Prostate gland (tissue), 2 donors: ENCODE data around the gene GPX5. TPM values are rescaled to one million over a fixed set of nuclear protein-coding genes. Genes with fewer than 3 reads are reported as not detected.
A peak's percentile ranks its signal among the peaks of the same experiment; 100 is the strongest.

Experiments
- DNase-seq: peaks from one replicate; pipeline ENCODE4 v3.0.0-alpha.2; 2019; ENCODE audit warnings: low spot score
- H3K27ac ChIP-seq, 2 donors: fragments of 200-600 bp; sonication (generic); 2 replicates each; pipeline ENCODE4 v1.5.1; 2017 to 2019
- H3K27me3 ChIP-seq: fragments of 200-600 bp; sonication (generic); replicated peaks from 2 replicates; pipeline ENCODE4 v1.5.1; 2019; ENCODE audit not compliant: insufficient read depth
- H3K36me3 ChIP-seq, 2 donors: fragments of 200-600 bp; sonication (generic); 1 replicate in 1 of 2; 2 replicates in 1 of 2; pipeline versions ENCODE4 v1.5.1 to v1.8.1; 2017 to 2019
- H3K4me1 ChIP-seq: fragments of 200-600 bp; sonication (generic); replicated peaks from 2 replicates; pipeline ENCODE4 v1.5.1; 2019
- H3K4me3 ChIP-seq, 2 donors: fragments of 200-600 bp; sonication (generic); 2 replicates each; pipeline ENCODE4 v1.5.1; 2017 to 2019
- H3K9me3 ChIP-seq: fragments of 200-600 bp; sonication (generic); 2 replicates; pipeline ENCODE4 v1.5.1; 2017
- POLR2A ChIP-seq: fragments of 450-650 bp; IDR thresholded peaks from one replicate; pipeline ENCODE4 v1.6.1; 2016; ENCODE audit warnings: antibody characterized with exemption, mild to moderate bottlenecking
- POLR2AphosphoS5 ChIP-seq: sonication (generic); formaldehyde crosslinking; IDR thresholded peaks from one replicate; pipeline ENCODE4 v1.6.1; 2017; ENCODE audit warnings: antibody characterized with exemption
- WGBS: methylation state at CpG from one replicate; pipeline ENCODE4 v1.1.5; 2018; 5-methylcytosine and 5-hydroxymethylcytosine counted together
- intact Hi-C: fragments of 100-400 bp; cut with DNase I; formaldehyde crosslinking; loops from one replicate; pipeline ENCODE4 v1.14.2; 2022
- total RNA-seq, 2 donors: library from RNA; depleted of rRNA; stranded (reverse); fragments of >200 nt; gene quantifications; one replicate each; pipeline ENCODE4 v1.1.0, GENCODE V29; 2016
- TF ChIP-seq, protein P1 (sequence below), 4 experiments: fragments of 200-600 bp in 2 of 4; fragments of 450-650 bp in 2 of 4; sonication (generic) in 2 of 4; IDR thresholded peaks; 1 replicate in 3 of 4; 2 replicates in 1 of 4; pipeline ENCODE4 v1.5.1; 2016 to 2019; ENCODE audit warnings: antibody characterized with exemption in 4 of 4, mild to moderate bottlenecking in 2 of 4, moderate library complexity in 2 of 4

The GPX5 gene
- total RNA-seq, 2 donors from 2014 or later = not detected

GRCh38 chr6:28568515-28569108 is 42.9 kb downstream of the GPX5 start:
- no peak for DNase-seq
- TF ChIP-seq, protein P1, sequence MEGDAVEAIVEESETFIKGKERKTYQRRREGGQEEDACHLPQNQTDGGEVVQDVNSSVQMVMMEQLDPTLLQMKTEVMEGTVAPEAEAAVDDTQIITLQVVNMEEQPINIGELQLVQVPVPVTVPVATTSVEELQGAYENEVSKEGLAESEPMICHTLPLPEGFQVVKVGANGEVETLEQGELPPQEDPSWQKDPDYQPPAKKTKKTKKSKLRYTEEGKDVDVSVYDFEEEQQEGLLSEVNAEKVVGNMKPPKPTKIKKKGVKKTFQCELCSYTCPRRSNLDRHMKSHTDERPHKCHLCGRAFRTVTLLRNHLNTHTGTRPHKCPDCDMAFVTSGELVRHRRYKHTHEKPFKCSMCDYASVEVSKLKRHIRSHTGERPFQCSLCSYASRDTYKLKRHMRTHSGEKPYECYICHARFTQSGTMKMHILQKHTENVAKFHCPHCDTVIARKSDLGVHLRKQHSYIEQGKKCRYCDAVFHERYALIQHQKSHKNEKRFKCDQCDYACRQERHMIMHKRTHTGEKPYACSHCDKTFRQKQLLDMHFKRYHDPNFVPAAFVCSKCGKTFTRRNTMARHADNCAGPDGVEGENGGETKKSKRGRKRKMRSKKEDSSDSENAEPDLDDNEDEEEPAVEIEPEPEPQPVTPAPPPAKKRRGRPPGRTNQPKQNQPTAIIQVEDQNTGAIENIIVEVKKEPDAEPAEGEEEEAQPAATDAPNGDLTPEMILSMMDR (IDR thresholded peaks at IDR 0.05) = no peak
- TF ChIP-seq POLR2AphosphoS5 (no peak), POLR2A (no peak)

GRCh38 chr6:28569748-28570147 is 44.1 kb downstream of the GPX5 start:
- intact Hi-C loops = no loop called here
- no peak for DNase-seq
- no peaks in the 10 kb centered on the region for H3K27me3 ChIP-seq
- H3K4me1 ChIP-seq = no peaks in the 10 kb centered on the region
- no peaks in the 10 kb centered on the region for H3K36me3 ChIP-seq
- no peaks in the 10 kb centered on the region for H3K9me3 ChIP-seq
- no peak overlapping the region for H3K27ac ChIP-seq
- 16% methylated on average over 2 of the region's 2 CpGs for WGBS
- H3K4me3 ChIP-seq = no peak overlapping the region
- TF ChIP-seq POLR2A (no peak), POLR2AphosphoS5 (peak; percentile 24)
- TF ChIP-seq, protein P1 (IDR thresholded peaks at IDR 0.05) = no peak

More at GRCh38 chr6:28568515-28569108, 42.9 kb downstream of the GPX5 start:
- Histone ChIP-seq H3K27ac (no peak overlapping the region), H3K27me3 (no peaks in the 10 kb centered on the region), H3K4me1 (no peaks in the 10 kb centered on the region), H3K4me3 (no peak overlapping the region), H3K9me3 (no peaks in the 10 kb centered on the region), H3K36me3 (no peaks in the 10 kb centered on the region)
- intact Hi-C loops = no loop called here
- WGBS = 96% methylated on average over 4 of the region's 4 CpGs

DNA sequence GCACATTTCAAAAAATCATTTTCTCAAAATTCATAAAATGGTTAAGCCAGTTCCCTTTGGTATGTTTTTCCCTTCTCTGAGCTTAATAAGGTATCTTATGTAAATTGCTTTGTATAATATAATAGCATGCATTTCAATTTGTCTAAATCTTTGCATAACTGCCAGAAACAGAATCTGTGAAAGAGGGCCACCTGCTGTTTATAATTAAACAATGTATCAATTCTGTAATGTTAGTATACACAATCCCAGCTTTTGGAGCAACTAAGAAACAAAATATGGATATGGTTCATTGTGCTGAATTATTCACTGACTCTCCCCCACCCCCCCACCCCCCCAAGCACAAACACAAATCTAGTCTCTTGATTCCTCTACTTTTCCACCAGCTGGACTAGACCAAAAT is 54.8 kb downstream of the GPX5 start:
- Histone ChIP-seq H3K4me1 (no peaks in the 10 kb centered on the region), H3K27ac (no peak overlapping the region), H3K9me3 (no peaks in the 10 kb centered on the region), H3K36me3 (no peaks in the 10 kb centered on the region), H3K27me3 (no peaks in the 10 kb centered on the region), H3K4me3 (no peak overlapping the region)
- no peak for DNase-seq
- intact Hi-C loops = no loop called here
- TF ChIP-seq, protein P1 (IDR thresholded peaks at IDR 0.05) = peak in 1 of 4 experiments; percentile 6
- TF ChIP-seq POLR2A = no peak

GRCh38 chr6:28583463-28583862 is 57.8 kb downstream of the GPX5 start:
- no peak for TF ChIP-seq POLR2AphosphoS5
- TF ChIP-seq, protein P1 (IDR thresholded peaks at IDR 0.05) = no peak
- TF ChIP-seq POLR2A = no peak
- Histone ChIP-seq H3K27me3 (no peaks in the 10 kb centered on the region), H3K27ac (no peak overlapping the region), H3K9me3 (no peaks in the 10 kb centered on the region), H3K4me1 (no peaks in the 10 kb centered on the region), H3K4me3 (no peak overlapping the region), H3K36me3 (no peaks in the 10 kb centered on the region)
- DNase-seq = no peak
- intact Hi-C loops = no loop called here
- 77% methylated on average over 2 of the region's 2 CpGs for WGBS

Other genes with a start within 250 kb of the GPX5 start
- gene PGBD1, start 244.3 kb upstream of the GPX5 start, total RNA-seq = 1 to 10 TPM; 4.2 to 4.6 TPM
- 10 to 100 TPM; 13.7 to 21.7 TPM for gene ZSCAN31, start 189.7 kb upstream of the GPX5 start, total RNA-seq
- gene ZKSCAN3, start 175.9 kb upstream of the GPX5 start, total RNA-seq = 1 to 10 TPM; 5.9 to 6.5 TPM
- 10 to 100 TPM in 1 of 2 donors, 1 to 10 TPM in 1; 5.9 to 10.2 TPM for gene ZSCAN12, start 126.1 kb upstream of the GPX5 start, total RNA-seq
- 1 to 10 TPM; 5.3 to 5.7 TPM for gene ZSCAN23, start 82.4 kb upstream of the GPX5 start, total RNA-seq
- under 1 TPM in 1 of 2 donors, not detected in 1; 0.40 TPM for gene GPX6, start 10.1 kb upstream of the GPX5 start, total RNA-seq